ENCODE results near the gene SCUBE2. TPM values are rescaled to one million over a fixed set of nuclear protein-coding genes. Genes with fewer than 3 reads are reported as not detected.

SCUBE2 gene
- total and polyA plus RNA-seq, 2 experiments from 2014 or later = 1.3 to 3.5 TPM

GRCh38 chr11:9138612-9139579, 47.5 kb upstream of the SCUBE2 start:
- Histone ChIP-seq H3K4me2 (ENCODE audit: unreplicated experiment) (peak overlapping the region; percentile 29), H3K9ac (no peak overlapping the region), H3K27me3 (replicated peaks; ENCODE audit: insufficient read depth) (no peaks in the 10 kb centered on the region), H3K27ac (peak overlapping the region; percentile 42), H2AFZ (no peak overlapping the region), H3F3A (ENCODE audit: insufficient read depth) (peaks cover 29% of the 10 kb centered on the region), H4K20me1 (ENCODE audit: insufficient read depth) (no peaks in the 10 kb centered on the region), H3K79me2 (ENCODE audit: insufficient read depth) (0 out of 2 replicates have a peak, but pooled peaks cover 4% of the 10 kb centered on the region), H3K9me2 (ENCODE audit: insufficient read depth) (no peaks in the 10 kb centered on the region), H3K9me3 (ENCODE audit: low read depth) (no peaks in the 10 kb centered on the region), H3K4me1 (ENCODE audit: insufficient read depth) (peaks cover 12% of the 10 kb centered on the region), H3K4me3 (no peak overlapping the region), H3K36me3 (ENCODE audit: low read depth) (peaks cover 61% of the 10 kb centered on the region)
- no peak for TF ChIP-seq EZH2 (IDR thresholded peaks at IDR 0.05; ENCODE audit: insufficient read depth, poor library complexity, severe bottlenecking)
- no peak for TF ChIP-seq EZH2phosphoT487 (IDR thresholded peaks at IDR 0.05; ENCODE audit: insufficient read depth, low read depth)
- DNase-seq = peak; percentile 93
- WGBS, 2 experiments (ENCODE audit: low coverage in 1 of 2, low lambda C conversion rate in 2 of 2, missing lambda C conversion rate in 2 of 2) = 65% methylated on average over 18 of the region's 18 CpGs
- in situ Hi-C loops (cut with MboI) = no loop called here

- peaks cover 29% of the 10 kb centered on the region for H3F3A ChIP-seq (ENCODE audit: insufficient read depth)
- no peak overlapping the region for H2AFZ ChIP-seq
- in situ Hi-C loops (cut with MboI) = no loop called here
- 54 to 74% methylated on average over 3 of the region's 3 CpGs for WGBS, 2 experiments (ENCODE audit: low coverage in 1 of 2, low lambda C conversion rate in 2 of 2, missing lambda C conversion rate in 2 of 2)
- no peak overlapping the region for H3K4me2 ChIP-seq (ENCODE audit: unreplicated experiment)
- H3K9ac ChIP-seq = no peak overlapping the region
- peaks cover 57% of the 10 kb centered on the region for H3K36me3 ChIP-seq (ENCODE audit: low read depth)
- DNase-seq = no peak
- no peaks in the 10 kb centered on the region for H4K20me1 ChIP-seq (ENCODE audit: insufficient read depth)
- peaks cover 12% of the 10 kb centered on the region for H3K4me1 ChIP-seq (ENCODE audit: insufficient read depth)
- TF ChIP-seq EZH2 (IDR thresholded peaks at IDR 0.05; ENCODE audit: insufficient read depth, poor library complexity, severe bottlenecking) = no peak
- no peak for TF ChIP-seq EZH2phosphoT487 (IDR thresholded peaks at IDR 0.05; ENCODE audit: insufficient read depth, low read depth)
- no peaks in the 10 kb centered on the region for H3K9me2 ChIP-seq (ENCODE audit: insufficient read depth)
- H3K9me3 ChIP-seq (ENCODE audit: low read depth) = no peaks in the 10 kb centered on the region
- H3K27ac ChIP-seq = no peak overlapping the region
- 0 out of 2 replicates have a peak, but pooled peaks cover 4% of the 10 kb centered on the region for H3K79me2 ChIP-seq (ENCODE audit: insufficient read depth)
- no peaks in the 10 kb centered on the region for H3K27me3 ChIP-seq (replicated peaks; ENCODE audit: insufficient read depth)
- no peak overlapping the region for H3K4me3 ChIP-seq
Measured at GRCh38 chr11:9138133-9138453, 46.7 kb upstream of the SCUBE2 start.

DNA sequence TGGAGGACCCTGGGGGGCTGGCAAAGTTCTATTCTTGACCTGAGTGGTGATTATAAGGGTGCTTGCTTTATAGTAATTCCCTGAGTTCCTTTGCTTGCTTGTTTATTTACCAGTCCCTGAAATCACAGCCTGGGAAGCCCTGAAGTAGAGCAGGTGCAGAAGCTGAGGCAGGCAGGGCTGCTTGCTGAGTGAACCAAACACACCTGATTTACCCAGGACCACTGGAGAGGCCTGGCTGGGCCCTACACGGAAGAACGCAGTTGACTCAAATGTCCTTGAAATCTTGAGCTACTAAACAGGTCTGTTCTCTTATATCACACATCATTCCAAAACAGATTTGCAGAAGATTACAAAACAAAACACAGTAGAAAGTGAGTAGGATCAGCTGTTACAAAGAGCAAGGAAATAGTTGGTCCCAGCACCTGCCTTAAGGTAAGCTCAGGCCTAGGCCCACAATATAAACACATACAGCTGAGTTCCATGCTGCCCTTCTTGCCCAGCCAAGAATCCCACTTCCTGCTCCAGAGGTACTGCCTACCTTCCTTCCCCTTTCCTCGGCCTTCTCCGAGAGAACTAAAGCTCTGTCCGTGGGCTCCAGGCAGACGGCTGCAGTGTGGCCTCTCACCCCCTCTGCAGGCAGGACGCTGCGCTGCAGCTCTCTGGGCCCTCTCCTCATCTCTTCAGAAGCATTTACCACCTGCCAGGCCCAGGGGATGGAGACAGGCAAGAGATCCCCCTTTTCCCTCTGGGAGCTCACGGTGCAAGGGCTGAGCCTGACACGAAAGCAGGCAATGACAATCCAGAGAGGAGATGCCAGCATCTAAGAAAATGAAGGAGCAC, 46.1 kb upstream of the SCUBE2 start:
- no peak overlapping the region for H3K4me3 ChIP-seq
- peaks cover 32% of the 10 kb centered on the region for H3F3A ChIP-seq (ENCODE audit: insufficient read depth)
- H3K79me2 ChIP-seq (ENCODE audit: insufficient read depth) = 0 out of 2 replicates have a peak, but pooled peaks cover 4% of the 10 kb centered on the region
- no peaks in the 10 kb centered on the region for H3K9me3 ChIP-seq (ENCODE audit: low read depth)
- no peak overlapping the region for H3K4me2 ChIP-seq (ENCODE audit: unreplicated experiment)
- no peaks in the 10 kb centered on the region for H3K9me2 ChIP-seq (ENCODE audit: insufficient read depth)
- H4K20me1 ChIP-seq (ENCODE audit: insufficient read depth) = no peaks in the 10 kb centered on the region
- TF ChIP-seq EZH2 (IDR thresholded peaks at IDR 0.05; ENCODE audit: insufficient read depth, poor library complexity, severe bottlenecking) = no peak
- TF ChIP-seq EZH2phosphoT487 (IDR thresholded peaks at IDR 0.05; ENCODE audit: insufficient read depth, low read depth) = no peak
- H2AFZ ChIP-seq = no peak overlapping the region
- peaks cover 53% of the 10 kb centered on the region for H3K36me3 ChIP-seq (ENCODE audit: low read depth)
- no peaks in the 10 kb centered on the region for H3K27me3 ChIP-seq (replicated peaks; ENCODE audit: insufficient read depth)
- peak; percentile 75 for DNase-seq
- no peak overlapping the region for H3K9ac ChIP-seq
- peaks cover 16% of the 10 kb centered on the region for H3K4me1 ChIP-seq (ENCODE audit: insufficient read depth)
- in situ Hi-C loops (cut with MboI) = no loop called here
- no peak overlapping the region for H3K27ac ChIP-seq
- WGBS, 2 experiments (ENCODE audit: low coverage in 1 of 2, low lambda C conversion rate in 2 of 2, missing lambda C conversion rate in 2 of 2) = 51 to 52% methylated on average over 10 of the region's 10 CpGs

DNA sequence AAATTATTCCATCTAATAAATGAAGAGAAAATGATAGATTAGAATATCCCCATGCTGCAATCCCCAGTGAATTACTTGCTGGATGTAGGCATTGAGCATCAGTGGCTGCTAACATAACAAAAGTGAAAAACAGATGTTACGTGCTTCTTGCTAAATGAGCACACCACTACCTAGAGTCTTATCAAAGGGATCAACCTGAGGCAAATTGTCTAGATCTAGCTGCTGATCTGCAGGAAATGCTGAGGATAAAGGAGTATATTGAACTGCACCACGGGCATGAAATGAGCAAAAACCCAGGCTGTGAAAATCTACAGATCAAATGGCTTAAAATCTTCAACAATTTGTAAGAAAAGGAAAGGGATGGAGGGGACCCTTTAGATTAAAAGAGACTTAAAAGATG, 45.3 kb upstream of the SCUBE2 start:
- Histone ChIP-seq H3K27me3 (replicated peaks; ENCODE audit: insufficient read depth) (no peaks in the 10 kb centered on the region), H3K9me3 (ENCODE audit: low read depth) (no peaks in the 10 kb centered on the region), H3F3A (ENCODE audit: insufficient read depth) (peaks cover 40% of the 10 kb centered on the region), H4K20me1 (ENCODE audit: insufficient read depth) (no peaks in the 10 kb centered on the region), H3K4me1 (ENCODE audit: insufficient read depth) (peaks cover 16% of the 10 kb centered on the region), H3K9me2 (ENCODE audit: insufficient read depth) (no peaks in the 10 kb centered on the region), H3K4me3 (no peak overlapping the region), H3K36me3 (ENCODE audit: low read depth) (peaks cover 45% of the 10 kb centered on the region), H3K27ac (no peak overlapping the region), H3K9ac (no peak overlapping the region), H3K79me2 (ENCODE audit: insufficient read depth) (0 out of 2 replicates have a peak, but pooled peaks cover 4% of the 10 kb centered on the region), H2AFZ (no peak overlapping the region), H3K4me2 (ENCODE audit: unreplicated experiment) (no peak overlapping the region)
- in situ Hi-C loops (cut with MboI) = no loop called here
- TF ChIP-seq EZH2 (IDR thresholded peaks at IDR 0.05; ENCODE audit: insufficient read depth, poor library complexity, severe bottlenecking) = no peak
- TF ChIP-seq EZH2phosphoT487 (IDR thresholded peaks at IDR 0.05; ENCODE audit: insufficient read depth, low read depth) = no peak
- 92 to 96% methylated on average over 2 of the region's 2 CpGs for WGBS, 2 experiments (ENCODE audit: low coverage in 1 of 2, low lambda C conversion rate in 2 of 2, missing lambda C conversion rate in 2 of 2)
- no peak for DNase-seq
